ENCODE data around the gene TAS2R10. TPM values are rescaled to one million over a fixed set of nuclear protein-coding genes. Genes with fewer than 3 reads are reported as not detected.

Gene TAS2R10
- polyA plus RNA-seq, 1 donor (not counting 4 experiments of a cell fraction or from before 2014, with no cell fraction given) = 0.22 TPM

DNA sequence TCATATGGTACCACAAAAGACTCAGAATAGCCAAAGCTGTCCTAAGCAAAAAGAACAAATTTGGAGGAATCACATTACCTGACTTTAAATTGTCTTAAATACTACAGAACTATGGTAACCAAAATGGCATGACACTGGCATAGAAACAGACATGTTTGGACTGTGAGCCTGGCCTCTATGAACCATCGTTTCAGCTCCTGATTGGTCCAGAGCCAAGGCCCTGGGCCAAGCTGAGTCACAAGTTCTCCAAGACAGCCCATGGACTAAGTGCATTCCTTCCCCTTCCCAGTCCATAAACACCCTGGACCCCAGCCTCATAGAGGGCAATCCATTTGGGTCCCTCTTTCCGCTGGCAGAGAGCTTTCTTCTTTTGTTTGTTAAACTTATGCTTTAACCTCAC, 35.2 kb upstream of the TAS2R10 start:
- H3K9me3 ChIP-seq (ENCODE audit: control insufficient read depth, low read depth, low read length) = no peaks in the 10 kb centered on the region
- H4K20me1 ChIP-seq (ENCODE audit: control insufficient read depth, extremely low read depth, insufficient read depth, low read length) = no peaks in the 10 kb centered on the region
- dilution Hi-C loops (cut with MboI; ENCODE audit: extremely low pct_ligation_motif_present, low sequenced_read_pairs) = no loop called here
- no peak overlapping the region for H2AFZ ChIP-seq (ENCODE audit: control insufficient read depth, low read length)
- no peaks in the 10 kb centered on the region for H3K9me1 ChIP-seq (ENCODE audit: control insufficient read depth, extremely low read depth, insufficient read depth, low read length)
- no peaks in the 10 kb centered on the region for H3K4me1 ChIP-seq (ENCODE audit: control insufficient read depth, extremely low read depth, insufficient read depth, low read length)
- no peak overlapping the region for H3K9ac ChIP-seq (ENCODE audit: control insufficient read depth, extremely low read depth, insufficient read depth, low read length)
- no peak overlapping the region for H3K4me3 ChIP-seq (ENCODE audit: control insufficient read depth in 2 of 3, extremely low read depth in 1 of 3, insufficient read depth in 2 of 3, low read depth in 1 of 3, low read length in 3 of 3)
- no peak overlapping the region for H3K4me2 ChIP-seq (ENCODE audit: control insufficient read depth, extremely low read depth, insufficient read depth, low read depth, low read length)
- no peaks in the 10 kb centered on the region for H3K27me3 ChIP-seq (ENCODE audit: control insufficient read depth, extremely low read depth, insufficient read depth, low read length)
- TF ChIP-seq EZH2 (IDR thresholded peaks at IDR 0.05; ENCODE audit: low read length) = no peak
- no peak for TF ChIP-seq CTCF (optimal IDR thresholded peaks at IDR 0.05 in 1 of 3, IDR thresholded peaks at IDR 0.05 in 1 of 3, conservative IDR thresholded peaks at IDR 0.05 in 1 of 3; ENCODE audit: extremely low read depth in 1 of 3, insufficient read depth in 2 of 3, low read length in 3 of 3)
- no peak for DNase-seq (ENCODE audit: low read depth, low spot score)
- no peak for FAIRE-seq
- H3K27ac ChIP-seq (ENCODE audit: control insufficient read depth, insufficient read depth, low read length) = no peak overlapping the region
- no peaks in the 10 kb centered on the region for H3K79me2 ChIP-seq (ENCODE audit: control insufficient read depth, insufficient read depth, low read length)
- peaks cover 0 to 3% of the 10 kb centered on the region in 2 experiments for H3K36me3 ChIP-seq (ENCODE audit: control insufficient read depth in 2 of 2, extremely low read depth in 1 of 2, insufficient read depth in 2 of 2, low read length in 2 of 2)

DNA sequence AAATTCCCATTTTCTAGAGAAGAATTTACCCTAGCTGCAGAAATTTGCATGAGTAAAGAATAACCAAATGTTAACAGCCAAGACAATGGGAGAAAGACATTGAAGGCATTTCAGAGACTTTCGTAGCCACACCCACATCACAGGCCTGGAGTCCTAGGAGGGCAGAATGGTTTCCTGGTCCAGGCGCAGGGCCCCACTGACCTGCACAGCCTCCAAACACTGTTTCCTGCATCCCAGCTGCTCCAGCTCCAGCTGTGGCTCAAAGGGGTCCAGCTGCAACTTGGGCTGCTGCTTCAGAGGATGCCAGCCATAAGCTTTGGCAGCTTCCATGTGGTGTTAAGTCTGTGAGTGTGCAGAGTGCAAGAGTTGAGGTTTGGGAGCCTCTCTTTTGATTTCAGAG, 29.6 kb upstream of the TAS2R10 start:
- Histone ChIP-seq H2AFZ (ENCODE audit: control insufficient read depth, low read length) (no peak overlapping the region), H3K9me3 (ENCODE audit: control insufficient read depth, low read depth, low read length) (peaks cover 3% of the 10 kb centered on the region), H3K36me3 (ENCODE audit: control insufficient read depth in 2 of 2, extremely low read depth in 1 of 2, insufficient read depth in 2 of 2, low read length in 2 of 2) (peaks cover 0 to 3% of the 10 kb centered on the region in 2 experiments), H3K79me2 (ENCODE audit: control insufficient read depth, insufficient read depth, low read length) (no peaks in the 10 kb centered on the region), H3K4me1 (ENCODE audit: control insufficient read depth, extremely low read depth, insufficient read depth, low read length) (no peaks in the 10 kb centered on the region), H3K27ac (ENCODE audit: control insufficient read depth, insufficient read depth, low read length) (no peak overlapping the region), H3K9me1 (ENCODE audit: control insufficient read depth, extremely low read depth, insufficient read depth, low read length) (no peaks in the 10 kb centered on the region), H3K4me2 (ENCODE audit: control insufficient read depth, extremely low read depth, insufficient read depth, low read depth, low read length) (no peak overlapping the region), H4K20me1 (ENCODE audit: control insufficient read depth, extremely low read depth, insufficient read depth, low read length) (no peaks in the 10 kb centered on the region), H3K9ac (ENCODE audit: control insufficient read depth, extremely low read depth, insufficient read depth, low read length) (no peak overlapping the region), H3K4me3 (ENCODE audit: control insufficient read depth in 2 of 3, extremely low read depth in 1 of 3, insufficient read depth in 2 of 3, low read depth in 1 of 3, low read length in 3 of 3) (no peak overlapping the region), H3K27me3 (ENCODE audit: control insufficient read depth, extremely low read depth, insufficient read depth, low read length) (no peaks in the 10 kb centered on the region)
- no peak for TF ChIP-seq CTCF (optimal IDR thresholded peaks at IDR 0.05 in 1 of 3, IDR thresholded peaks at IDR 0.05 in 1 of 3, conservative IDR thresholded peaks at IDR 0.05 in 1 of 3; ENCODE audit: extremely low read depth in 1 of 3, insufficient read depth in 2 of 3, low read length in 3 of 3)
- no peak for TF ChIP-seq EZH2 (IDR thresholded peaks at IDR 0.05; ENCODE audit: low read length)
- DNase-seq (ENCODE audit: low read depth, low spot score) (no peak), FAIRE-seq (no peak)
- dilution Hi-C loops (cut with MboI; ENCODE audit: extremely low pct_ligation_motif_present, low sequenced_read_pairs) = no loop called here

Data from keratinocyte (primary cell).